ENCODE results near the gene TTLL13.

- no peak for TF ChIP-seq CTCF (IDR thresholded peaks at IDR 0.05 in 2 of 3, conservative IDR thresholded peaks at IDR 0.05 in 1 of 3; ENCODE audit: borderline replicate concordance in 1 of 3, insufficient read depth in 1 of 3, low read depth in 2 of 3, low read length in 2 of 3)
- TF ChIP-seq YY1 (IDR thresholded peaks at IDR 0.05; ENCODE audit: extremely low read depth, insufficient replicate concordance, low read depth, low read length) = no peak
- TF ChIP-seq MAX (IDR thresholded peaks at IDR 0.05) = no peak
- TF ChIP-seq ATF3 (IDR thresholded peaks at IDR 0.05) = no peak
- TF ChIP-seq EZH2 (IDR thresholded peaks at IDR 0.05) = no peak
Measured at GRCh38 chr15:90297021-90297420, 47.7 kb downstream of the TTLL13 start.
